SHP77 (cell line): ENCODE measurements around the gene ZBTB47.

Experiments
- DNase-seq, 2 experiments: peaks; one replicate each; lab custom pipeline; 2025; lab: John Stamatoyannopoulos, UW

ZBTB47 gene

GRCh38 chr3:42685363-42685881 lies 31.9 kb downstream of the ZBTB47 start, which contains the start of gene KLHL40:
Gene KLHL40 (plus strand): TSS chr3:42685537. CDS start chr3:42685619, 82 bp downstream.
- no peak for DNase-seq

GRCh38 chr3:42685891-42686820 lies 32.7 kb downstream of the ZBTB47 start:
- no peak for DNase-seq

GRCh38 chr3:42686832-42687650 lies 33.5 kb downstream of the ZBTB47 start:
- DNase-seq, result no peak

- no peak for DNase-seq
Measured at GRCh38 chr3:42688016-42688415, 34.5 kb downstream of the ZBTB47 start.

- no peak for DNase-seq
Measured at GRCh38 chr3:42688487-42689420, 35.3 kb downstream of the ZBTB47 start.

GRCh38 chr3:42689421-42690014 lies 36.0 kb downstream of the ZBTB47 start:
- DNase-seq, result no peak

GRCh38 chr3:42690191-42690590 lies 36.7 kb downstream of the ZBTB47 start:
- no peak for DNase-seq

- DNase-seq, result no peak
Measured at GRCh38 chr3:42690766-42691680, 37.5 kb downstream of the ZBTB47 start.

- DNase-seq, result no peak
Measured at GRCh38 chr3:42691816-42692666, 38.5 kb downstream of the ZBTB47 start.

GRCh38 chr3:42692667-42693529 lies 39.4 kb downstream of the ZBTB47 start:
- no peak for DNase-seq

GRCh38 chr3:42693530-42693930 lies 40.0 kb downstream of the ZBTB47 start:
- no peak for DNase-seq

- no peak for DNase-seq
Measured at GRCh38 chr3:42694366-42694765, 40.9 kb downstream of the ZBTB47 start.

- DNase-seq, result no peak
Measured at GRCh38 chr3:42696356-42697288, 43.1 kb downstream of the ZBTB47 start.

- no peak for DNase-seq
Measured at GRCh38 chr3:42697289-42698051, 44.0 kb downstream of the ZBTB47 start.

- DNase-seq, result no peak
Measured at GRCh38 chr3:42698216-42698910, 44.9 kb downstream of the ZBTB47 start.

GRCh38 chr3:42698911-42699230 lies 45.4 kb downstream of the ZBTB47 start:
- DNase-seq, result no peak
